Prostate gland (tissue), 2 donors: ENCODE measurements around the gene ZNF213. TPM values are rescaled to one million over a fixed set of nuclear protein-coding genes. Genes with fewer than 3 reads are reported as not detected.

Experiments
- DNase-seq: peaks from one replicate; pipeline ENCODE4 v3.0.0-alpha.2; 2019; ENCODE audit warnings: low spot score
- H3K27ac ChIP-seq, 2 donors: fragments of 200-600 bp; sonication (generic); 2 replicates each; pipeline ENCODE4 v1.5.1; 2017 to 2019
- H3K27me3 ChIP-seq: fragments of 200-600 bp; sonication (generic); replicated peaks from 2 replicates; pipeline ENCODE4 v1.5.1; 2019; ENCODE audit not compliant: insufficient read depth
- H3K36me3 ChIP-seq, 2 donors: fragments of 200-600 bp; sonication (generic); 1 replicate in 1 of 2; 2 replicates in 1 of 2; pipeline versions ENCODE4 v1.5.1 to v1.8.1; 2017 to 2019
- H3K4me1 ChIP-seq: fragments of 200-600 bp; sonication (generic); replicated peaks from 2 replicates; pipeline ENCODE4 v1.5.1; 2019
- H3K4me3 ChIP-seq, 2 donors: fragments of 200-600 bp; sonication (generic); 2 replicates each; pipeline ENCODE4 v1.5.1; 2017 to 2019
- H3K9me3 ChIP-seq: fragments of 200-600 bp; sonication (generic); 2 replicates; pipeline ENCODE4 v1.5.1; 2017
- POLR2A ChIP-seq: fragments of 450-650 bp; IDR thresholded peaks from one replicate; pipeline ENCODE4 v1.6.1; 2016; ENCODE audit warnings: antibody characterized with exemption, mild to moderate bottlenecking
- POLR2AphosphoS5 ChIP-seq: sonication (generic); formaldehyde crosslinking; IDR thresholded peaks from one replicate; pipeline ENCODE4 v1.6.1; 2017; ENCODE audit warnings: antibody characterized with exemption
- WGBS: methylation state at CpG from one replicate; pipeline ENCODE4 v1.1.5; 2018; 5-methylcytosine and 5-hydroxymethylcytosine counted together
- intact Hi-C: fragments of 100-400 bp; cut with DNase I; formaldehyde crosslinking; loops from one replicate; pipeline ENCODE4 v1.14.2; 2022
- total RNA-seq, 2 donors: library from RNA; depleted of rRNA; stranded (reverse); fragments of >200 nt; gene quantifications; one replicate each; pipeline ENCODE4 v1.1.0, GENCODE V29; 2016
- TF ChIP-seq, protein P1 (sequence below), 4 experiments: fragments of 200-600 bp in 2 of 4; fragments of 450-650 bp in 2 of 4; sonication (generic) in 2 of 4; IDR thresholded peaks; 1 replicate in 3 of 4; 2 replicates in 1 of 4; pipeline ENCODE4 v1.5.1; 2016 to 2019; ENCODE audit warnings: antibody characterized with exemption in 4 of 4, mild to moderate bottlenecking in 2 of 4, moderate library complexity in 2 of 4

The ZNF213 gene
- total RNA-seq, 2 donors from 2014 or later: 18.4 to 28.1 TPM

GRCh38 chr16:3152027-3152276 lies 17.1 kb downstream of the ZNF213 start:
- DNase-seq: no peak
- Histone ChIP-seq H3K4me3 (peak overlapping the region; percentile 4 to 33), H3K36me3 (no peaks in the 10 kb centered on the region), H3K4me1 (peaks cover 6% of the 10 kb centered on the region), H3K9me3 (no peaks in the 10 kb centered on the region), H3K27ac (peak overlapping the region in 1 of 2 donors; percentile 64), H3K27me3 (no peaks in the 10 kb centered on the region)
- 7% methylated on average over 15 of the region's 15 CpGs for WGBS
- no peak for TF ChIP-seq POLR2A
- intact Hi-C loops: loop anchor here (10.0 kb wide), 1 partner anchor 113 kb away; no protein-coding TSS in a partner anchor

DNA sequence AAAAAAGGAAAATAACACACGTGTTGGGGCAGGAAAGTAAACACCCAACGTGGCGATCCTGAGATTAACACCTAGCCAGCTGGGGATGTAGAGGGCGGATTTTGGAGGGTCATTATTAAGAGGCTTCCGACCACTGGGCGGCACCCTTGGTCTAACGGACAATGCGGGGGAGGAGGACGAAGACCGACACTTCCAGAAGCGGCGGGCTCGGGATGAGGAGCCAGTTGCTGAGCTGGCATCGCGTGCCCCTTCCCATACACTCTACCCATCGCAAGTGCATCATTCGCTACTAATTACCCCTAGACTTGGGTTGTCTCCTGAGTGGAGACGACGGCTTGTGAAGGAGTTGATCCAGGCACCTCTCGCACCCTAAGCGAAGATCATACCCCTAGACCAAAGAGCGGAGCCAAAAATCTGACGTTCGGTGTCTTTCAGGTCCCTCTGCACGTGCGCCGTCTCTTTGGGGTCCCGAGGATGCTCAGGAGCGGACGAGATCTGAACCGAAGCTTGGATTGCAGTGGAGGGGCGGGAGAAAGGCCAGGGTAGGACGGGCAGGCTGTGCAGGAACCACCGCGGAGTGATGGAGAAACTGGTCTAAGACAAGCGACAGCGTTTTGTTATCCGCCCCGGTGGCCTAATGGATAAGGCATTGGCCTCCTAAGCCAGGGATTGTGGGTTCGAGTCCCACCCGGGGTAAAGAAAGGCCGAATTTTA lies 17.6 kb downstream of the ZNF213 start:
- no peaks in the 10 kb centered on the region for H3K36me3 ChIP-seq
- DNase-seq: peak; percentile 86
- H3K27me3 ChIP-seq: no peaks in the 10 kb centered on the region
- H3K4me1 ChIP-seq: peaks cover 6% of the 10 kb centered on the region
- TF ChIP-seq POLR2A (no peak), POLR2AphosphoS5 (peak; percentile 77)
- TF ChIP-seq, protein P1, sequence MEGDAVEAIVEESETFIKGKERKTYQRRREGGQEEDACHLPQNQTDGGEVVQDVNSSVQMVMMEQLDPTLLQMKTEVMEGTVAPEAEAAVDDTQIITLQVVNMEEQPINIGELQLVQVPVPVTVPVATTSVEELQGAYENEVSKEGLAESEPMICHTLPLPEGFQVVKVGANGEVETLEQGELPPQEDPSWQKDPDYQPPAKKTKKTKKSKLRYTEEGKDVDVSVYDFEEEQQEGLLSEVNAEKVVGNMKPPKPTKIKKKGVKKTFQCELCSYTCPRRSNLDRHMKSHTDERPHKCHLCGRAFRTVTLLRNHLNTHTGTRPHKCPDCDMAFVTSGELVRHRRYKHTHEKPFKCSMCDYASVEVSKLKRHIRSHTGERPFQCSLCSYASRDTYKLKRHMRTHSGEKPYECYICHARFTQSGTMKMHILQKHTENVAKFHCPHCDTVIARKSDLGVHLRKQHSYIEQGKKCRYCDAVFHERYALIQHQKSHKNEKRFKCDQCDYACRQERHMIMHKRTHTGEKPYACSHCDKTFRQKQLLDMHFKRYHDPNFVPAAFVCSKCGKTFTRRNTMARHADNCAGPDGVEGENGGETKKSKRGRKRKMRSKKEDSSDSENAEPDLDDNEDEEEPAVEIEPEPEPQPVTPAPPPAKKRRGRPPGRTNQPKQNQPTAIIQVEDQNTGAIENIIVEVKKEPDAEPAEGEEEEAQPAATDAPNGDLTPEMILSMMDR (IDR thresholded peaks at IDR 0.05): peak in 3 of 4 experiments; percentile 30 to 39 (median 35)
- H3K27ac ChIP-seq: peak overlapping the region; percentile 43 to 64
- WGBS: under 1% methylated on average over 42 of the region's 42 CpGs
- H3K9me3 ChIP-seq: no peaks in the 10 kb centered on the region
- intact Hi-C loops: loop anchor here (10.0 kb wide), 1 partner anchor 112 kb away; no protein-coding TSS in a partner anchor
- peak overlapping the region; percentile 17 to 33 for H3K4me3 ChIP-seq

DNA sequence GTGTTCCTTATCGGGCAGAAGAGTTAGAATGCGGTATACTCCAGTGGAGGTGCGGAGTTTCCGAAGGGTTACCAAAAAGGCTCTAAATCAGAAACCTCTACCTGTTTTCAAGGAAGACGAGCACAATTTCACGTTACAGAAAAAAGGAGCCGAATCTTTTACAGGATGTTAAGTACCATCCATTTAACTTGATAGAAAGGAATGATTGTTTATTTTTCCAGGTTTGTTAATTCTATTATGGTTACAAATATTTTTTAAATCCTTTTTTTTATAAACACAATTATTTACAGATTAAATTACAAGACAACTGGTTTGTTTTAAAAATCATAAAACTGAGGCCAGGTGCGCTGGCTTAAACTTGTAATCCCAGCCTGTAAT lies 18.2 kb downstream of the ZNF213 start:
- Histone ChIP-seq H3K36me3 (no peaks in the 10 kb centered on the region), H3K4me1 (peaks cover 6% of the 10 kb centered on the region), H3K27me3 (no peaks in the 10 kb centered on the region), H3K4me3 (peak overlapping the region in 1 of 2 donors; percentile 33), H3K27ac (peak overlapping the region; percentile 43 to 64), H3K9me3 (no peaks in the 10 kb centered on the region)
- 9% methylated on average over 8 of the region's 8 CpGs for WGBS
- TF ChIP-seq POLR2A (no peak), POLR2AphosphoS5 (no peak)
- TF ChIP-seq, protein P1 (IDR thresholded peaks at IDR 0.05): no peak
- intact Hi-C loops: loop anchor here (10.0 kb wide), 1 partner anchor 112 kb away; no protein-coding TSS in a partner anchor
- no peak for DNase-seq

DNA sequence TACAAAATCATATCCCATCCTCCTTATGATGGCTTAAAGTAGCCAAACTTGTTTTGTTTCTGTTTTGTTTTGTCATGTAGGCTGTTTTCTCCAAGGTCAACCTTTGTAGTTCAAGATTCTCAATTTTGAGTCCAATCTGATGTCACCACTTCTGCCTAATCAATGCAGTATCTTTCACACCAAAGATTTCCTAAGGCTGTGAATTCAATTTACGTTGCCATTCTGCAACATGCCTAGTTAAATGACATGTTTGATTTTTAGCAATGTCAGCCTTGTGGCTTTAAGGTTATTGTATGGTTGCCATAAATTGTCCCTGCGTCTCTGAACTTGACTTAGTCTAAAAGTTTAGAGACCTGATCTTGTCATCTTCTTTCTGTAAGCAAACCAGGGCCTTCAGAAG lies 20.4 kb downstream of the ZNF213 start:
- Histone ChIP-seq H3K4me1 (no peaks in the 10 kb centered on the region), H3K27me3 (no peaks in the 10 kb centered on the region), H3K4me3 (no peak overlapping the region), H3K9me3 (no peaks in the 10 kb centered on the region), H3K27ac (no peak overlapping the region), H3K36me3 (no peaks in the 10 kb centered on the region)
- no peak for DNase-seq
- intact Hi-C loops: loop anchor here (10.0 kb wide), 1 partner anchor 110 kb away; no protein-coding TSS in a partner anchor
- TF ChIP-seq POLR2AphosphoS5 (no peak), POLR2A (no peak)
- TF ChIP-seq, protein P1 (IDR thresholded peaks at IDR 0.05): no peak
- WGBS: 97% methylated on average over 2 of the region's 2 CpGs

GRCh38 chr16:3155972-3156371 lies 21.1 kb downstream of the ZNF213 start:
- intact Hi-C loops: loop anchor here (10.0 kb wide), 1 partner anchor 109 kb away; no protein-coding TSS in a partner anchor
- no peaks in the 10 kb centered on the region for H3K27me3 ChIP-seq
- no peak overlapping the region for H3K4me3 ChIP-seq
- DNase-seq: no peak
- WGBS: 96% methylated on average over 3 of the region's 3 CpGs
- H3K36me3 ChIP-seq: no peaks in the 10 kb centered on the region
- H3K9me3 ChIP-seq: no peaks in the 10 kb centered on the region
- H3K4me1 ChIP-seq: no peaks in the 10 kb centered on the region
- TF ChIP-seq, protein P1 (IDR thresholded peaks at IDR 0.05): no peak
- no peak overlapping the region for H3K27ac ChIP-seq
